Measurements from ENCODE around the gene CRAMP1.
A peak's percentile ranks its signal among the peaks of the same experiment; 100 is the strongest.

Gene CRAMP1, protein sequence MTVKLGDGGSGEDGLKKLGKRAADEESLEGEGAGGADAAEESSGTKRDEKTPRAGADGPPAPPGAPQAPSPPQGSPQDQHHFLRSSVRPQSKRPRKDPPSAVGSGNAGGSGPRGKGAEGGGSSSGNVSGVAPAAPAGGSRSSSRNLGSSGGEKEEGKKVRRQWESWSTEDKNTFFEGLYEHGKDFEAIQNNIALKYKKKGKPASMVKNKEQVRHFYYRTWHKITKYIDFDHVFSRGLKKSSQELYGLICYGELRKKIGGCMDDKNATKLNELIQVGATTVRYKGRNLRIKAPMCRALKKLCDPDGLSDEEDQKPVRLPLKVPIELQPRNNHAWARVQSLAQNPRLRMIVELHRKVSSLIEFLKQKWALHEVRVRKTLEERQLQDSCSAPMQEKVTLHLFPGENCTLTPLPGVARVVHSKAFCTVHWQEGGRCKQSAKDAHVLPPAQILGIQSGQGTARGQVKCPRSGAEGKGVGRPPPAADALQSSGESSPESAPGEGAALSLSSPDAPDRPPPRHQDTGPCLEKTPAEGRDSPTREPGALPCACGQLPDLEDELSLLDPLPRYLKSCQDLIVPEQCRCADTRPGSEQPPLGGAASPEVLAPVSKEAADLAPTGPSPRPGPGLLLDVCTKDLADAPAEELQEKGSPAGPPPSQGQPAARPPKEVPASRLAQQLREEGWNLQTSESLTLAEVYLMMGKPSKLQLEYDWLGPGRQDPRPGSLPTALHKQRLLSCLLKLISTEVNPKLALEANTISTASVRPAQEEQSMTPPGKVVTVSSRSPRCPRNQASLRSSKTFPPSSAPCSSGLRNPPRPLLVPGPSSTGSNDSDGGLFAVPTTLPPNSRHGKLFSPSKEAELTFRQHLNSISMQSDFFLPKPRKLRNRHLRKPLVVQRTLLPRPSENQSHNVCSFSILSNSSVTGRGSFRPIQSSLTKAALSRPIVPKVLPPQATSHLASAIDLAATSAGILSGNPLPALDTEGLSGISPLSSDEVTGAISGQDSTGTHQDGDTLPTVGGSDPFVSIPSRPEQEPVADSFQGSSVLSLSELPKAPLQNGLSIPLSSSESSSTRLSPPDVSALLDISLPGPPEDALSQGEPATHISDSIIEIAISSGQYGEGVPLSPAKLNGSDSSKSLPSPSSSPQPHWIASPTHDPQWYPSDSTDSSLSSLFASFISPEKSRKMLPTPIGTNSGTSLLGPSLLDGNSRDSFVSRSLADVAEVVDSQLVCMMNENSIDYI (N-terminal part only)

DNA sequence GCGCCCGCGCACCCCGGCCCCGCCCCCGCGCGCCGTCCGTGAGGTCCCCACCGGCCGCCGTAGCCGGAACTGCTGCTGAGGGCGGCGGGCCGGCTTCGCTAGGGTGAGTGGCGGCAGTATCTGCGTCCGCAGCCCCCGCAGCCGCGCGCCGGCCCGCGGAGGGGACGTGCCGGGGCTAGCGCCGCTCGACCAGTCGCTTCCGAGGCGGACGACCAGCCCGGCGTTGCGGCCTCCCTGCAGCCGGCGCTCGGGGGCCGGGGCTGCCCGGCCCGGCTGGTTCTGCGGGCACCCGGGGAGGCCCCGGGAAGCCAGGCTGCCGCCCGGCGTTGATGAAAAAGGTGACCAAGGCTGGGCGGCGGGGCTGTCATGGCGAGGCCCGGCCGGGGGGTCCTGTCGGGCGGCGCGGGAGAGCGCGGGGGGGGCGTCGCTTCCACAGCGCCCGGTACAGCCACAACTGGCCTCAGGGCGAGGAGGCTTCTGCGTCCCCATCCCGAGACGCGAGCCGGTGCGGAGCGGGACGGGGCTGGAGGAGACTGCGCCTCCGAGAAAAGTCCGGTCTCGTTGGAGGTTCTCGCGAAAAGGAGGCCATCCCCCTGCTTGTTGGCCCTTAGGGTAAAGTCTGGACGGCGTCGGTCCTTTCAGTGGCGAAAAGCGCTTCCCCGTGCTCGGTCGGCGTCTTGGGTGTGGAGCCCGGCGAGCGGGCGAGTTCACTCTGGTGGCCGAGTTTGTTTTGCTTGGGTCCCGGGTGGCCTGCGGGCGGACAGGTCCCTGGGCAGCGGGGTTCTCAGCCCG lies at the start of gene CRAMP1:
CRAMP1 (plus strand) TSS at position 41 of the 792 bp plus-strand sequence. CDS start 2,280 bp downstream, outside the sequence.
- peaks cover 29% of the 10 kb centered on the region for H3K4me1 ChIP-seq (ENCODE audit: insufficient read depth, low read length)
- peak within 1 kb of the TSS; percentile 52 for H2AFZ ChIP-seq (ENCODE audit: low read depth, low read length)
- H3K9me3 ChIP-seq (ENCODE audit: low read length), result no peaks in the 10 kb centered on the region
- peaks cover 15% of the 10 kb centered on the region for H3K36me3 ChIP-seq (ENCODE audit: insufficient read depth, low read length)
- H3K4me3 ChIP-seq (ENCODE audit: low read length), result peak within 1 kb of the TSS; percentile 89
- H3K27me3 ChIP-seq (ENCODE audit: insufficient read depth, low read length), result no peaks in the 10 kb centered on the region

DNA sequence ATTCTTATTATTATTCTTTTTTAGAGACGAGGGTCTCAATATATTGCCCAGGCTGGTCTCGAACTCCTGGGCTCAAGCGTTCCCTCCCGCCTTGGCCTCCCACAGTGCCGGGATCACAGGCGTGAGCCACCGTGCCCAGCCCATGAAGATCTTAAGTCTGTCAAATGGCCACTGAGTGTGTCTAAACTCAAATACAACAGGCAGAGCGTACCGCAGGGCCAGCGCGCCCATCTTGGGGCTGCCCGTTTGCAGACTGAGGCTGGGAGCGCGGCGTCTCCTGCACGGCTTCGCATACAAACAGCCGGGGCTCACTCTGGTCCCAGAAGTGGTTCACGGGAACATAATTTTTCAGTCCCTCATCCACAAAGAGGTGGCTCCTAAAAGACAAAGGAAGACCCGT lies 48.4 kb upstream of the CRAMP1 start:
- H3K4me1 ChIP-seq (ENCODE audit: insufficient read depth, low read length), result no peaks in the 10 kb centered on the region
- no peaks in the 10 kb centered on the region for H3K9me3 ChIP-seq (ENCODE audit: low read length)
- no peak overlapping the region for H3K4me3 ChIP-seq (ENCODE audit: low read length)
- peaks cover 64% of the 10 kb centered on the region for H3K36me3 ChIP-seq (ENCODE audit: insufficient read depth, low read length)
- no peak overlapping the region for H2AFZ ChIP-seq (ENCODE audit: low read depth, low read length)
- H3K27me3 ChIP-seq (ENCODE audit: insufficient read depth, low read length), result no peaks in the 10 kb centered on the region

DNA sequence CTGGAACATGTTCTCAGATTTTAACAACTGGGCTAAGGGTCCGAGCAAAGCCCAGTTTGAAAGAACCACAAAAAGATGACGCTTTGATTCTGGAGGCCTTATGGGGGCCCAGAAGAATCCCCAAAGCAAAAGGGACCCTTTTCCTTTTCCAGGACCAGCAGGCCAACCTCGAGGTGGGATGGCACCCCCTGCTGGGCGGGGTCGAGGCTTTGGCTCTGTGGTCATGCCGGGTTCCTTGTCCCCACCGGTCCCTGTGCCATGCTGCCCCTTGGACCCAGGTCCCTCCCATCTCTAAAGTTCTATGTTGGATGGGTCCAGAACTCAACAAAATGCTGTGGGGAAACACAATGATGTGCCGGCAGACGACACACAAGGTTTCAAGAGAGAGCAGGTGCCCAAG lies 47.8 kb upstream of the CRAMP1 start:
- Histone ChIP-seq H3K27me3 (ENCODE audit: insufficient read depth, low read length) (no peaks in the 10 kb centered on the region), H3K36me3 (ENCODE audit: insufficient read depth, low read length) (peaks cover 60% of the 10 kb centered on the region), H3K4me1 (ENCODE audit: insufficient read depth, low read length) (no peaks in the 10 kb centered on the region), H2AFZ (ENCODE audit: low read depth, low read length) (no peak overlapping the region), H3K4me3 (ENCODE audit: low read length) (no peak overlapping the region), H3K9me3 (ENCODE audit: low read length) (no peaks in the 10 kb centered on the region)

DNA sequence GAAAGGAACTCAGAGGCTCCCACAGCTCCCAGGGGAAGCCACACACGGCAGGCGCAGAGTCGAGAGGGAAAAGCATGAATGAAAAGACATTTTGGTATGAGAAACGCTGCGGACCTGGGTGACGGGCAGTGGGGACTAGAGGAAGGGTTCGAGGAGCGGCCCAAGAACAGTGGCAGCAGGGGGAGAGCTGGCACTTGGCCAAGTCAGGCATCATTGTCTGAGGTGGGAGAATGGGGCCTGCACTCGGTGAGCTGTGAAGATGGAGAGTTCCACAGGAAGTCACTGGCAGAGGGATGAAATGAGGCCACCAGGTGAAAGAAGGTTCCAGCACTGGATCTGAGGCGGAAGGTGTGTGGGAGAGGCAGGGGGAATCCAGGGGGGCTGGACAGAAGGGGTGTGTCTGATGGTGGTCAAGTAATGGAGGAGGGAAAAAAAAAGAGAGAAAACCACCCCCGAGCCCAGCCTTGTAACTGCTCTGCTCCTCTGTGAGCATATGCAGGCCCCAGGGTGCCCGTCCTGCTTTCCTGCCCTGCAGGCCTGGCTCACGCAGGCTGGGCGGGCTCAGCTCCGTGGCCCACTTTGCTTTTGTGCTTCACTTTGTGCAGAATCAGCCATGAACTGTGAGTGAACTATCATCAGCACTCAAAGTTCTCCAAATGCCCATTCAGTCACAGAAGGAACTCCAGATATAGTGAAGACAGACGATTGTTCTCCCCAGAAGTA lies 46.9 kb upstream of the CRAMP1 start:
- Histone ChIP-seq H3K4me3 (ENCODE audit: low read length) (no peak overlapping the region), H3K36me3 (ENCODE audit: insufficient read depth, low read length) (peaks cover 56% of the 10 kb centered on the region), H3K4me1 (ENCODE audit: insufficient read depth, low read length) (no peaks in the 10 kb centered on the region), H2AFZ (ENCODE audit: low read depth, low read length) (no peak overlapping the region), H3K9me3 (ENCODE audit: low read length) (no peaks in the 10 kb centered on the region), H3K27me3 (ENCODE audit: insufficient read depth, low read length) (no peaks in the 10 kb centered on the region)

DNA sequence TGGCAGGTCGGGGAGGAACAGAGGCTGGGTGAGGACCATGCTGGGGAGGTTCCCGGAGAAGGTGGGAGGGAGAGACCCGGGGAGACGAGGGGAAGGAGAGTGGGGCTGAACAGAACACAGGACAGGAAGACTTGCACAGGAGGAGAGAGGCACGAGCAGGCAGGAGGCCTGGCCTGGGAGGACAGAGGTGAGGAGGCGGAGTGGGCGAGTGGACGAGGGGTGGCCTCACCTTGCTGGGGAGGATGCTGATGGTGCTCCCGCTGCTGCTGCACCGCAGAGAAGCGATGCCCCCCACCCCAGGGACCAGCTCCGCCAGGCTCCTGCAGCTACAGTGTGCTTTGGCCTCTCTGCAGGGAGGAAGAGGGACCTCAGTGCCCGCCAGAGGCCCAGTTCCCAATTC lies 44.2 kb upstream of the CRAMP1 start:
- Histone ChIP-seq H3K36me3 (ENCODE audit: insufficient read depth, low read length) (peaks cover 57% of the 10 kb centered on the region), H3K4me3 (ENCODE audit: low read length) (no peak overlapping the region), H3K9me3 (ENCODE audit: low read length) (no peaks in the 10 kb centered on the region)

DNA sequence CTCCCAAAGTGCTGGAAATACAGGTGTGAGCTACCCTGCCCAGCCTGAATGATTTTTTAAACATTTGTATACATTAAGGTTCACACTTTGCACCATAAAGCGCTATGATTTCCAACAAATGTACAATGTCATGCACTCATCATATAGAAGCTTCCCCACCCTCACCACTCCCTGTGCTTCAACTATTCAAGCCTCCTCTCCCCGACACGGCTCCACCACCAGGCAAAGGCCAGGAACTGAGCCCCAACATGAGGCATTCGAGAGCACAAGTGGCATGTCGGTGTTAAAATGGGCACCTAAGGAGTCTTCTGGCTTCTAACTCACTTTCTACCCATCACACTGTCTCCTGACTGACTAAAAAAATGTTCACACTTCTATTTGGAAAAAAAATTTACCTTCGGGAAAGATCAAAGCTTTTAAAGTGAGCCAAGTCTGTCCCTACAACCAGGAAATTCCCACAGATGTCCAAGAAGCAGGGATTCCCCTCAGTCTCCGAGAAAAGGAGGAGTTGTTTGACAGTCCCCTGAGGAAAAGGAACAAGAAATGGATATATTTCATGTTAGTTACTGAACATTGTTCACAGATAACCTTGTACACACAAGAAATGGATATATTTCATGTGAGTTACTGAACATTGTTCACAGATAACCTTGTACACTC lies 41.0 kb upstream of the CRAMP1 start:
- Histone ChIP-seq H3K4me1 (ENCODE audit: insufficient read depth, low read length) (no peaks in the 10 kb centered on the region), H3K36me3 (ENCODE audit: insufficient read depth, low read length) (peaks cover 45% of the 10 kb centered on the region), H2AFZ (ENCODE audit: low read depth, low read length) (no peak overlapping the region), H3K27me3 (ENCODE audit: insufficient read depth, low read length) (no peaks in the 10 kb centered on the region), H3K9me3 (ENCODE audit: low read length) (no peaks in the 10 kb centered on the region), H3K4me3 (ENCODE audit: low read length) (no peak overlapping the region)

More for the DNA sequence above, 44.2 kb upstream of the CRAMP1 start:
- Histone ChIP-seq H2AFZ (ENCODE audit: low read depth, low read length) (no peak overlapping the region), H3K27me3 (ENCODE audit: insufficient read depth, low read length) (no peaks in the 10 kb centered on the region), H3K4me1 (ENCODE audit: insufficient read depth, low read length) (no peaks in the 10 kb centered on the region)

DNA sequence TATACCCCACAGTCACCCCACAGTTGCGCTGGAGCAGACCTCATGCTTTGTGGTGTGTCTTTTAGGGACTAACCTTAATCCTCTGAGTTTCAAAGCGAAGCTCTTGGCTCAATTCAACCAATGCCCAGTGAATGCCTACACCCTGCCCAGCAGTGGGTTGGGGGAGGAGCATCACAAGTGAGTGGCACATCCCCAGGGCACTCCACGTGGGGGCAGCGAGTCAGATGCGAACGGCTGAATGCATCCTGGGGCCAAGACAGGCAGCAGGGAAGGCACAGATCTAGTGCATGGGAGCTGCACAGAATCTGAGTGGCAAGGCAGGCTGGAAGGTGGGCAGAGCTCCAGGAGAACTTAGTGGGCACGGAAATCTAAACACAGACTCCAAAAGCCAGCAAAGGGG lies 39.5 kb upstream of the CRAMP1 start:
- no peaks in the 10 kb centered on the region for H3K27me3 ChIP-seq (ENCODE audit: insufficient read depth, low read length)
- H3K36me3 ChIP-seq (ENCODE audit: insufficient read depth, low read length), result peaks cover 53% of the 10 kb centered on the region
- H3K9me3 ChIP-seq (ENCODE audit: low read length), result no peaks in the 10 kb centered on the region
- H3K4me3 ChIP-seq (ENCODE audit: low read length), result no peak overlapping the region
- H2AFZ ChIP-seq (ENCODE audit: low read depth, low read length), result no peak overlapping the region
- H3K4me1 ChIP-seq (ENCODE audit: insufficient read depth, low read length), result no peaks in the 10 kb centered on the region

DNA sequence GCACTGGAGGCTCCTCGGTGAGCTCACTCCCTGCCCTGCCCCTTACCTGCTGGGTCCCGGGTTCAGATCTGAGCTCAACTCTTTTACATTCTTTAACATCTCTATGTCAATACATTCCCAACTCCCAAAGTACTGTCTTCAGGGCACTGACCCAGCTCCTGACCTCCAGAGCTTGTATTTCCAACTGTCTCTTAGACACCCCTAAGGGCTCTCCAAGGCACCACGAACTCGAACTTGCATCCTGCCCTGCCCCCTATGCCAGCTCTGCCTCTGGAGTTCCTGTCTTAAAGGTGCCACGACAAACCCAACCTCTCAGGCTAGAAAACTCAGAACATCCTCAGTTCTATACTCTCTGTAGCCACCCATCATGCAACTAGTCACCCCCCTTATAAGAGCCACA lies 38.9 kb upstream of the CRAMP1 start:
- no peak overlapping the region for H3K4me3 ChIP-seq (ENCODE audit: low read length)
- peaks cover 53% of the 10 kb centered on the region for H3K36me3 ChIP-seq (ENCODE audit: insufficient read depth, low read length)
- no peaks in the 10 kb centered on the region for H3K27me3 ChIP-seq (ENCODE audit: insufficient read depth, low read length)
- no peaks in the 10 kb centered on the region for H3K4me1 ChIP-seq (ENCODE audit: insufficient read depth, low read length)
- H3K9me3 ChIP-seq (ENCODE audit: low read length), result no peaks in the 10 kb centered on the region
- no peak overlapping the region for H2AFZ ChIP-seq (ENCODE audit: low read depth, low read length)

DNA sequence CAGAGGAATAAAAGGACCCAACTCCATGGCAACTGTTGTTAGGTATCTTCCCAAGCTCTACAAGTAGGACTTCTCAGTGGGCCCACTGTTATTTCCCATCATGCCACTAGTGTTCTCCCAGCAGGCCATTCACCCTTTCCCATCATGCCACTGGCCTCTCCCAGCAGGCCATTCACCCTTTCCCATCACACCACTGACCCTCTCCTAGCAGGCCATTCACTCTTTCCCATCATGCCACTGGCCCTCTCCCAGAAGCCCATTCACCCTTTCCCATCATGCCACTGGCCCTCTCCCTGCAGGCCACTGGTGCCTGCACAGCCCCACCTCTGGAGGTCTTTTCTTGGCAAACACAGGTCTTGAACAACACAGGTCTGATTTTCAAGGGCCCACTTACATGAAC lies 36.6 kb upstream of the CRAMP1 start:
- no peaks in the 10 kb centered on the region for H3K4me1 ChIP-seq (ENCODE audit: insufficient read depth, low read length)
- H3K4me3 ChIP-seq (ENCODE audit: low read length), result no peak overlapping the region
- H2AFZ ChIP-seq (ENCODE audit: low read depth, low read length), result no peak overlapping the region
- no peaks in the 10 kb centered on the region for H3K27me3 ChIP-seq (ENCODE audit: insufficient read depth, low read length)
- peaks cover 56% of the 10 kb centered on the region for H3K36me3 ChIP-seq (ENCODE audit: insufficient read depth, low read length)
- no peaks in the 10 kb centered on the region for H3K9me3 ChIP-seq (ENCODE audit: low read length)

DNA sequence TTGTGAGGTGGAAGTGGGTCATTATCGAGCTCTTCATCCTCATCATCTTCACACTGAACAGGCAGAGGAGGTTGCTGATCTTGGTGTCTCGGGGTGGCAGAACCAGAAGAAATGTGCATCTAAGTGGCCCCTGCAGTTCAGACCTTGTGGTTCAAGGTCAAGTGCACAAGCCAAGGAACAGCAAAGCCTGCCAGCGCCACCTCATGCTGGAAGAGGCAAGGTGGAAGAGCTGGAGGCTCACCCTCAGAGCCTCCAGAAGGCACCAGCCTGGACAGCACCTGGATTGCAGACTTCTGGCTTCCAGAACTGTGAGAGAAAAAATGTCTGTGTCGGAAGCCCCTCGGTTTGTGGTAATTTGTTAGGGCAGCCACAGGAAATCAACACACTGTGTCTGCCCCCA lies 32.9 kb upstream of the CRAMP1 start:
- Histone ChIP-seq H3K4me1 (ENCODE audit: insufficient read depth, low read length) (peaks cover 2% of the 10 kb centered on the region), H3K36me3 (ENCODE audit: insufficient read depth, low read length) (peaks cover 62% of the 10 kb centered on the region), H3K4me3 (ENCODE audit: low read length) (no peak overlapping the region), H3K9me3 (ENCODE audit: low read length) (no peaks in the 10 kb centered on the region), H3K27me3 (ENCODE audit: insufficient read depth, low read length) (no peaks in the 10 kb centered on the region), H2AFZ (ENCODE audit: low read depth, low read length) (no peak overlapping the region)

DNA sequence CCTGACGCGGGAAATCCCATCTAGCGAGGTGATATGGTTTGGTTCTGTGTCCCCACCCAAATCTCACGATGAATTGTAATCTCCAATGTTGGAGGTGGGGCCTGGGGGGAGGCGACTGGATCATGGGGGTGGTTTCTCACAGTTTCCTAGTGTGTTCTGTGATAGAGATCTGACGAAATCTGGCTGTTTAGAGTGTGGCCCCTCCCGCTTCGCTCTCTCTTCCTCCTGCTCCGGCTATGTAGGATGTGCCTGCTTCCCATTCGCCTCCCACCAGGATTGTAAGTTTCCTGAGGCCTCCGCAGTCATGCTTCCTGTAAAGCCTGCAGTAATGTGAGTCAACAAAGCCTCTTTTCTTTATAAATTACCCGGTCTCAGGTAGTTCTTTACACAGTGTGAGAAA lies 31.9 kb upstream of the CRAMP1 start:
- no peak overlapping the region for H3K4me3 ChIP-seq (ENCODE audit: low read length)
- H3K9me3 ChIP-seq (ENCODE audit: low read length), result no peaks in the 10 kb centered on the region
- H3K4me1 ChIP-seq (ENCODE audit: insufficient read depth, low read length), result peaks cover 13% of the 10 kb centered on the region
- no peak overlapping the region for H2AFZ ChIP-seq (ENCODE audit: low read depth, low read length)
- no peaks in the 10 kb centered on the region for H3K27me3 ChIP-seq (ENCODE audit: insufficient read depth, low read length)
- H3K36me3 ChIP-seq (ENCODE audit: insufficient read depth, low read length), result peaks cover 61% of the 10 kb centered on the region

Data from neuron (in vitro differentiated cells).